ENCODE data around the gene NAPG. TPM values are rescaled to one million over a fixed set of nuclear protein-coding genes. Genes with fewer than 3 reads are reported as not detected.

NAPG gene
- total RNA-seq, 3 donors from 2014 or later (not counting 1 experiment from before 2014, with no cell fraction given), result 34.3 to 62.5 (median 48.7) TPM

DNA sequence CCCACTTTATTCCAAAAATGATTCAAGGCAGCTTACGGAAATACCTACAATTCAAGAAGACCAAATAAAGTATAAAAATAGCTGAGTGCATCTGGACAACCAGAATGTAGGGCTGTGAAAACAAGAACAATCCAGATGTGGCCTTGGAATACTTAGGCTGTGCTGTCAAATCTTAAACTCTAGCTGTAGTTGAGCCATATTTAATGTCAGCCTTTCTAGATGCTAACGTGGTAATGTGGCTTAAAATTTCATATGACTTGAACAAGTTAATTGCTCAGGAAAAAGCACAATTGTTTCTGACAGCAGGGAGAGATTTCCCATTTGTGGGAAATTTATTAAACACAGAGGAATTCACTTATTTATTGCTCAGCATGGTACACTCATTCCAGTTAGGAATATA lies 14.6 kb upstream of the NAPG start:
- Mint-ChIP-seq H3K27me3 (ENCODE audit: low read depth in 2 of 2) (peaks cover 14 to 18% of the 10 kb centered on the region in 2 donors), H3K4me3 (no peak overlapping the region), H3K27ac (no peak overlapping the region), H3K36me3 (peaks cover 9% of the 10 kb centered on the region), H3K4me1 (no peaks in the 10 kb centered on the region), H3K9me3 (peaks cover 2 to 4% of the 10 kb centered on the region in 2 donors)
- Histone ChIP-seq H3K27ac (ENCODE audit: low read length) (no peak overlapping the region), H3K9me3 (ENCODE audit: control insufficient read depth, insufficient read depth, low read length) (peaks cover 12% of the 10 kb centered on the region), H3K4me3 (ENCODE audit: low read length) (no peak overlapping the region), H3K27me3 (ENCODE audit: control insufficient read depth, insufficient read depth, low read length) (no peaks in the 10 kb centered on the region), H3K4me1 (ENCODE audit: control insufficient read depth, insufficient read depth, low read length) (no peaks in the 10 kb centered on the region), H3K36me3 (ENCODE audit: control insufficient read depth, insufficient read depth, low read length) (no peaks in the 10 kb centered on the region)
- TF ChIP-seq, protein P1, sequence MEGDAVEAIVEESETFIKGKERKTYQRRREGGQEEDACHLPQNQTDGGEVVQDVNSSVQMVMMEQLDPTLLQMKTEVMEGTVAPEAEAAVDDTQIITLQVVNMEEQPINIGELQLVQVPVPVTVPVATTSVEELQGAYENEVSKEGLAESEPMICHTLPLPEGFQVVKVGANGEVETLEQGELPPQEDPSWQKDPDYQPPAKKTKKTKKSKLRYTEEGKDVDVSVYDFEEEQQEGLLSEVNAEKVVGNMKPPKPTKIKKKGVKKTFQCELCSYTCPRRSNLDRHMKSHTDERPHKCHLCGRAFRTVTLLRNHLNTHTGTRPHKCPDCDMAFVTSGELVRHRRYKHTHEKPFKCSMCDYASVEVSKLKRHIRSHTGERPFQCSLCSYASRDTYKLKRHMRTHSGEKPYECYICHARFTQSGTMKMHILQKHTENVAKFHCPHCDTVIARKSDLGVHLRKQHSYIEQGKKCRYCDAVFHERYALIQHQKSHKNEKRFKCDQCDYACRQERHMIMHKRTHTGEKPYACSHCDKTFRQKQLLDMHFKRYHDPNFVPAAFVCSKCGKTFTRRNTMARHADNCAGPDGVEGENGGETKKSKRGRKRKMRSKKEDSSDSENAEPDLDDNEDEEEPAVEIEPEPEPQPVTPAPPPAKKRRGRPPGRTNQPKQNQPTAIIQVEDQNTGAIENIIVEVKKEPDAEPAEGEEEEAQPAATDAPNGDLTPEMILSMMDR (IDR thresholded peaks at IDR 0.05), result no peak
- 87% methylated on average over 2 of the region's 2 CpGs for WGBS (ENCODE audit: insufficient coverage)
- ATAC-seq (no peak), DNase-seq (no peak)
- intact Hi-C loops (cut with micrococcal nuclease), result no loop called here

DNA sequence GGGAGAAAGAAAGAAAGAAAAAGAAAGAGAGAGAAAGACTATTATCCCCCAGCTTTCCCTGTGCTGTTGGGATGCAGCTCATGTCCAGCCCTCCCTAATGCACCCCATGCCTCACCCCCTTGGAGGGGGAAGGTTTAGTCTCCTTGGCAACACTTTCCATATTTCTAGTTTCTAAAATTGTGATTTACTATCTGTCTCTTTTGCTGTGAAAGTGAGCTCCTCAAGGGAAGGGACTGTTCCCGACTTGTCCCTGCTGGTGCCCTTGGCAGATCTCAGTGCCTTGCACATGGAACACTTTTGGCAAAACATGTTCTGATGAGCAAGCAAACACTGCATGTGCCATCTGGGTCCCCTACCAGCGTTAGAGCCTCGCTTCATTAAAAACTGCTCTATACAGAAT lies 11.7 kb upstream of the NAPG start:
- no peaks in the 10 kb centered on the region for H3K36me3 ChIP-seq (ENCODE audit: control insufficient read depth, insufficient read depth, low read length)
- Mint-ChIP-seq H3K4me1 (peaks cover 0 to under 1% of the 10 kb centered on the region in 2 donors), H3K9me3 (no peaks in the 10 kb centered on the region), H3K4me3 (no peak overlapping the region), H3K27me3 (ENCODE audit: low read depth in 2 of 2) (peaks cover 33 to 39% of the 10 kb centered on the region in 2 donors), H3K36me3 (no peaks in the 10 kb centered on the region), H3K27ac (no peak overlapping the region)
- intact Hi-C loops (cut with micrococcal nuclease), result no loop called here
- TF ChIP-seq, protein P1 (IDR thresholded peaks at IDR 0.05), result no peak
- H3K4me3 ChIP-seq (ENCODE audit: low read length), result no peak overlapping the region
- no peaks in the 10 kb centered on the region for H3K27me3 ChIP-seq (ENCODE audit: control insufficient read depth, insufficient read depth, low read length)
- 94% methylated on average over 3 of the region's 3 CpGs for WGBS (ENCODE audit: insufficient coverage)
- no peak for ATAC-seq
- H3K27ac ChIP-seq (ENCODE audit: low read length), result no peak overlapping the region
- no peaks in the 10 kb centered on the region for H3K9me3 ChIP-seq (ENCODE audit: control insufficient read depth, insufficient read depth, low read length)
- H3K4me1 ChIP-seq (ENCODE audit: control insufficient read depth, insufficient read depth, low read length), result peaks cover 2% of the 10 kb centered on the region
- no peak for DNase-seq

DNA sequence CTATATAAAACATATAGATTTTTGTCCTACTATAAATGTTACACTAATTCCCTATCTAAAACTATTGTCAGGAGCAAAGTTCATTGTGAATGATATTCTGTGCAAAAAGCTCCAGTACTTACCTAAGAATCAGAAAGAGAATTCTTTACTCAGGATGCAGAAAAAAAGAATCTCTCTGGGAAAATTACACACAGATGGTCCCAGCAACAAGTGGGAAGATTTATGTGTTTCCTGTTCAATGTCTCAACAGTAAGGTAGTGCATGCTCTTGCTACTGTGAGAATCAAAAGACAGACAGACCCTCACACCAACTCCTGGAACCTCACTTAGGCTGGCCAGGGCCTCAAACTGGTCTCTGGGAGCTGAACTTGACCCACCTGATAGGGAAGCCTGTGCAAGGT lies 11.2 kb upstream of the NAPG start:
- Histone ChIP-seq H3K27me3 (ENCODE audit: control insufficient read depth, insufficient read depth, low read length) (peaks cover 4% of the 10 kb centered on the region), H3K36me3 (ENCODE audit: control insufficient read depth, insufficient read depth, low read length) (no peaks in the 10 kb centered on the region), H3K9me3 (ENCODE audit: control insufficient read depth, insufficient read depth, low read length) (no peaks in the 10 kb centered on the region), H3K27ac (ENCODE audit: low read length) (no peak overlapping the region), H3K4me1 (ENCODE audit: control insufficient read depth, insufficient read depth, low read length) (peaks cover 4% of the 10 kb centered on the region), H3K4me3 (ENCODE audit: low read length) (no peak overlapping the region)
- Mint-ChIP-seq H3K9me3 (no peaks in the 10 kb centered on the region), H3K4me3 (no peak overlapping the region), H3K4me1 (peaks cover 0 to 6% of the 10 kb centered on the region in 2 donors), H3K36me3 (no peaks in the 10 kb centered on the region), H3K27ac (no peak overlapping the region), H3K27me3 (ENCODE audit: low read depth in 2 of 2) (peaks cover 38 to 44% of the 10 kb centered on the region in 2 donors)
- DNase-seq (no peak), ATAC-seq (no peak)
- intact Hi-C loops (cut with micrococcal nuclease), result no loop called here
- TF ChIP-seq, protein P1 (IDR thresholded peaks at IDR 0.05), result no peak

DNA sequence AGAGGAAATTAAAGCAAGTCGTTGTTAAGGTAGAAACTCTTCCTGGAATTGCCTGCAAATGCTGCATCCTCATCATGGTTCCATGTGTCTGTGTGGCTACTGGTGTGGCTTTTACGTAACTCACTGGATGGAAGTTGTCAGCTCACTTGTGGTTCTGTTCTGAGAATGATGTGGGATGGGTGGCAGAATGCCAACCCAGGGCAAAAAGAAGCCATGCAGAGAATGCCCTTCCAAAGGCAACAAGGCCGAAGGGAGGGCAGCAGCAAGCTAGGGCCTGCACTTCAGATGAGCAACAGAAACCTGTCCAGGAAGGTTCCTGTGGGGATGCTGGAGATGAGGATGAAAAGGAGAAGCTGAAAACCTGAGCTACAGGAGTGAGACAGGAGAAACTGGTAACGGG lies 10.4 kb upstream of the NAPG start:
- ATAC-seq (no peak), DNase-seq (no peak)
- TF ChIP-seq, protein P1 (IDR thresholded peaks at IDR 0.05), result no peak
- Histone ChIP-seq H3K9me3 (ENCODE audit: control insufficient read depth, insufficient read depth, low read length) (no peaks in the 10 kb centered on the region), H3K27ac (ENCODE audit: low read length) (no peak overlapping the region), H3K4me3 (ENCODE audit: low read length) (no peak overlapping the region), H3K36me3 (ENCODE audit: control insufficient read depth, insufficient read depth, low read length) (no peaks in the 10 kb centered on the region), H3K4me1 (ENCODE audit: control insufficient read depth, insufficient read depth, low read length) (peaks cover 4% of the 10 kb centered on the region), H3K27me3 (ENCODE audit: control insufficient read depth, insufficient read depth, low read length) (peaks cover 6% of the 10 kb centered on the region)
- H3K4me1 Mint-ChIP-seq, result peaks cover 0 to 6% of the 10 kb centered on the region in 2 donors
- H3K36me3 Mint-ChIP-seq, result no peaks in the 10 kb centered on the region
- H3K27me3 Mint-ChIP-seq (ENCODE audit: low read depth in 2 of 2), result peaks cover 38 to 52% of the 10 kb centered on the region in 2 donors
- intact Hi-C loops (cut with micrococcal nuclease), result no loop called here
- 56% methylated on average over 4 of the region's 4 CpGs for WGBS (ENCODE audit: insufficient coverage)
- H3K9me3 Mint-ChIP-seq, result no peaks in the 10 kb centered on the region
- H3K27ac Mint-ChIP-seq, result no peak overlapping the region
- H3K4me3 Mint-ChIP-seq, result no peak overlapping the region
